Measurements from ENCODE around the gene EVX2.

DNA sequence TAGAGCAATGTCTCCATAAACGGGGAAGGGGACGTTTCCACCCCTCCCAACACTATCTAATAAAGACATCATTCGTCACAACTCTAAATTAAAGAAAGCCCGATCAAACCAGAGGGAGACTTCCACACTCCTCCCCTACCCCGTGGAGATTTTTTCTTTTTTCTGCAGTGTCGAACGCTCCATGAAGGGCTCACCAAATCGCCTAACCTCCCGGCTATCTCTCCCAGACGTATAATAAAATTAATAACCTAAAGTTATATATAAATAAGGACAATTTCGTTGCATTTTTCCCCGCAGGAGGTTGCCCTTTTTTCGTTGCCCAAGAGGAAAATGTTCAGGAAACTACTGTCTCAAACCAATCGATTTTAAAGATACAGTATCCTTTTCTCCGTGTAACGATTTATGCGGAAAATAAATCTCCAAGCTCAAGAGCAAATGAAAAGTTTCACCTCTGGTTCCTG, 2.4 kb downstream of the EVX2 start:
- TF ChIP-seq, protein P1, sequence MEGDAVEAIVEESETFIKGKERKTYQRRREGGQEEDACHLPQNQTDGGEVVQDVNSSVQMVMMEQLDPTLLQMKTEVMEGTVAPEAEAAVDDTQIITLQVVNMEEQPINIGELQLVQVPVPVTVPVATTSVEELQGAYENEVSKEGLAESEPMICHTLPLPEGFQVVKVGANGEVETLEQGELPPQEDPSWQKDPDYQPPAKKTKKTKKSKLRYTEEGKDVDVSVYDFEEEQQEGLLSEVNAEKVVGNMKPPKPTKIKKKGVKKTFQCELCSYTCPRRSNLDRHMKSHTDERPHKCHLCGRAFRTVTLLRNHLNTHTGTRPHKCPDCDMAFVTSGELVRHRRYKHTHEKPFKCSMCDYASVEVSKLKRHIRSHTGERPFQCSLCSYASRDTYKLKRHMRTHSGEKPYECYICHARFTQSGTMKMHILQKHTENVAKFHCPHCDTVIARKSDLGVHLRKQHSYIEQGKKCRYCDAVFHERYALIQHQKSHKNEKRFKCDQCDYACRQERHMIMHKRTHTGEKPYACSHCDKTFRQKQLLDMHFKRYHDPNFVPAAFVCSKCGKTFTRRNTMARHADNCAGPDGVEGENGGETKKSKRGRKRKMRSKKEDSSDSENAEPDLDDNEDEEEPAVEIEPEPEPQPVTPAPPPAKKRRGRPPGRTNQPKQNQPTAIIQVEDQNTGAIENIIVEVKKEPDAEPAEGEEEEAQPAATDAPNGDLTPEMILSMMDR (conservative IDR thresholded peaks at IDR 0.05; ENCODE audit: low read depth, low read length) = no peak
- TF ChIP-seq POLR2A (IDR thresholded peaks at IDR 0.05; ENCODE audit: low read depth, low read length) (no peak), RAD21 (IDR thresholded peaks at IDR 0.05; ENCODE audit: low read length) (no peak), NFE2L2 (IDR thresholded peaks at IDR 0.05; ENCODE audit: low read depth, low read length) (no peak), MXI1 (IDR thresholded peaks at IDR 0.05; ENCODE audit: borderline replicate concordance, low read depth, low read length) (no peak), SMC3 (IDR thresholded peaks at IDR 0.05; ENCODE audit: low read depth, low read length) (no peak)
- TF ChIP-seq, protein P2, sequence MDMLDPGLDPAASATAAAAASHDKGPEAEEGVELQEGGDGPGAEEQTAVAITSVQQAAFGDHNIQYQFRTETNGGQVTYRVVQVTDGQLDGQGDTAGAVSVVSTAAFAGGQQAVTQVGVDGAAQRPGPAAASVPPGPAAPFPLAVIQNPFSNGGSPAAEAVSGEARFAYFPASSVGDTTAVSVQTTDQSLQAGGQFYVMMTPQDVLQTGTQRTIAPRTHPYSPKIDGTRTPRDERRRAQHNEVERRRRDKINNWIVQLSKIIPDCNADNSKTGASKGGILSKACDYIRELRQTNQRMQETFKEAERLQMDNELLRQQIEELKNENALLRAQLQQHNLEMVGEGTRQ (IDR thresholded peaks at IDR 0.05; ENCODE audit: low read depth, low read length) = no peak

All from IMR-90 (cell line).